ENCODE results near the gene CERKL. TPM values are rescaled to one million over a fixed set of nuclear protein-coding genes. Genes with fewer than 3 reads are reported as not detected.

Gene CERKL
- polyA plus RNA-seq, 3 donors from 2014 or later: 15.5 to 19.6 (median 15.8) TPM

DNA sequence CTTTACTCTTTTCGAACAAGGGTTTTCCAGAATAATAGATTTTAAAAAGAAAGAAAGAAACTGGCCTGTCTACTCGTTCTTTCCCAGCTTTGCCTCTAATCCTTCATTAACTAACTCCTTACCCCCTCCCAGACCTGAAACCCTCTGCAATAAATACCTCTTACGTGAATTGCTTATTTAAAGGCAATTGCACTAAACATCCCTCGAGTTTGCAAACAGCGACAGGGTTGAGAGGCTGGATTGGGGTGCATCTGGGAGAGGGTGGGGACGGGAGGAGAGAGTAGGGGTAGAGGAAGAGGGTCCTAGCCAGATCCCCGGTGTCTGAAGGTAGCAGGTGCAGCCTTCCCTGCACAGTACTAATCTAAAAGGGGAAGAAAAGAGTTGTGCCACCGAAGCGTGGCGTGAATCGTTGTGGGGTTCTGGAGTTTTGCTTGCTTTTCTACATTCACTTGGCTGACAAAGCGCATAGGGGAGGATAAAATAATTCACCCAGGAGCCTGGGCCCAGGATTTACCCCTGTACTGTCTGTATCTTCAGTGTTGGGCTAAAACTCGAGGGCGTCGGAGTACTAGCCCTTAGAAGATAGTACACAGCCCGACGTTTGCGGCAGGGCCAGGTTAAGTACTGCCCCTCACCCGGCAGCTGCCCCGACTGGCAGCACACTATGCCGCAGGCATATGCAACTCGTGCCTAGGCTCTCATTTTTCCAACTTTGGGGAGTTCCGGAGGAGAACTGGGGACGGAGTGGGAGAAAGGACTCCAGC is 25.3 kb upstream of the CERKL start:
- DNase-seq: no peak
- Mint-ChIP-seq H3K9me3 (peaks cover 0 to 11% (median 4%) of the 10 kb centered on the region in 6 donors), H3K27me3 (ENCODE audit: low read depth in 3 of 3) (peaks cover 47 to 72% (median 52%) of the 10 kb centered on the region in 3 donors), H3K4me1 (peaks cover 12 to 17% of the 10 kb centered on the region in 2 donors), H3K27ac (no peak overlapping the region), H3K36me3 (peaks cover 0 to 3% (median 0%) of the 10 kb centered on the region in 3 donors), H3K4me3 (peak overlapping the region in 1 of 5 donors; percentile 34)

DNA sequence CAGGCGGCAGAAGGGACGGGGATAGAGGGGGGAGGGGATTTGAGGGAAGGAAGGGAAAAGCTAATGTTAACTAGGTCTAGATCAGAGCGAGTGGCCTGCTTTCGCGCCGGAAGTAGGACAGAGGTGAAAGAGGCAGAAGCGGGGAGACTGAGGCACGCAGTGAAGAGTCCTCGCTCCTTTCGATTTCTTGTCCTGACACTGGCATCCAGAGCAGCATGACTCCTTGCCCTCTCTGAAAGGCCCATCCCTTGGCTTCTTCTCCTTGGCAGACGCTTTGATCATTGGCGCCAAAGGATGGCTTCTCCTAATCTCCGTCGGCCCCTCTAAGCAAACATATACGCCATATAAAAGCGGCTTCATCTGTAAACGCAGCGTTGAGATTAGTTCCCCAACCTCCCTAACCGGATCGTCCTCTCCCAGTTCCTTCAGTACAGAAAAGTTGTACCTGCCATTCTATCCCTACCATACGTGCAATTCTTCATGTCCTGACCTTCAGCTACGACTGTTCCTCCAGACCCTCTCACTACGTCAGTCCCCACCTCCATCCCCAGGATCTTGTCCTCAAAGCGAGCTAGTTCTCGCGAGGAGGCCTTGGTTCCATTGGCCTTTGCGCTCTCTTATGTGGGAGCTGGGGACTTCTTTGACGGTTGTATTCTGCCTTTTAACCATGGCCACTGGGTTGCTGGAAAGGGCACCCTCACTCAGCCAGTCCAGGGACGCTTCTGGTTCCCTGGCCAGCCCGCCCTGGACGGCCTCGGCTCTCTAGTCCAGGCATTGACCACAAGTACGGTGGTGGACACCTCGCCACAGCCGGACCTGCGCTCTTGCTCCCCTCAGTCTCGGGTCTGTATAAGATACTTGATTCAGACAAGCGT is 24.3 kb upstream of the CERKL start:
- no peak for DNase-seq
- peaks cover 0 to 15% (median 4%) of the 10 kb centered on the region in 6 donors for H3K9me3 Mint-ChIP-seq
- peaks cover 48 to 68% (median 52%) of the 10 kb centered on the region in 3 donors for H3K27me3 Mint-ChIP-seq (ENCODE audit: low read depth in 3 of 3)
- no peak overlapping the region for H3K27ac Mint-ChIP-seq
- H3K36me3 Mint-ChIP-seq: peaks cover 0 to 3% (median 0%) of the 10 kb centered on the region in 3 donors
- H3K4me1 Mint-ChIP-seq: peaks cover 12 to 17% of the 10 kb centered on the region in 2 donors
- peak overlapping the region in 4 of 5 donors; percentile 2 to 46 (median 20) for H3K4me3 Mint-ChIP-seq

DNA sequence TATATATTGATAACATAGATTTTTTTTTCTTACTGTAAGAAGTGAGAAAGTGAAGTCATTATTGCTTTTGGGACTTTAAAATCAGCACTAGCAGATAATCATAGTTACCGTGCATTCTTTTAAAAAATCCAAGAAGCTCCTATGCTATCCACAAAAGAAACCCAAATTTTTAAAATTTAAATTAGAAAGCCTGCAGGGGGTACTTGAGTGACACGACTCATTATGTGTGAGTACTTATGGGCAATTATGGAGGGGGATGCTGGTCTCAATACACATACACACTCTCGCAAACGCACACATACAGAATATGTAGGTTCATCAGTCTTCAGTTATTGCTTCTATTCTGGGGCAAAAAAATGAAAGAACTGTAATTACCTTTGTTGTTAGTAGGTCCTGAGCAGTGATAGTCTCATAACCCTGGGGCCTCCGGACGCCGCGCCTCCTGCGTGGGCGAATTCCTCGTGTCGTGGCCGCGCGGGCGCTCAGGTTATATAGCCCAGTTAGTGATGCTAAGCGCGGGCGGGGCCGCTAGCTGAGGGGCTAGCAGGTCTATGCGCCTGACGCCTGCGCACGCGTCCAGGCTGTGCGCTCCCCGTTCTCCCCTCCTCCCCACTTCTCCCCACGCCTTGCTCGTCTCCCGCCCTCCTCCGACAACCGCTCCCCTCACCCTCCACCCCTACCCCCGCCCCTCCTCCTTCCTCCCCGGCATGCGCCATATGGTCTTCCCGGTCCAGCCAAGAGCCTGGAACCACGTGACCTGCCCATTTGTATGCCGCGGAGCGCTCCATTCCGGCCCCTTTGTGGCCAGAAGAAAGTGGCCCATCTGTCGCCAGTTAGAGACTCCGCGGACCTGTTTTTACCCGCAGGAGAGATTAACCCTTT is 23.4 kb upstream of the CERKL start, which contains the start of gene NEUROD1:
Gene NEUROD1 (minus strand): TSS at position 463 of the 882 bp plus-strand sequence. CDS start 1,657 bp downstream, outside the sequence.
- Mint-ChIP-seq H3K9me3 (peaks cover 0 to 15% (median 4%) of the 10 kb centered on the region in 6 donors), H3K27ac (no peak within 1 kb of the TSS), H3K4me1 (peaks cover 12 to 17% of the 10 kb centered on the region in 2 donors), H3K27me3 (ENCODE audit: low read depth in 3 of 3) (peaks cover 46 to 64% (median 51%) of the 10 kb centered on the region in 3 donors), H3K4me3 (peak within 1 kb of the TSS in 4 of 5 donors; percentile 2 to 46 (median 20)), H3K36me3 (peaks cover 0 to 3% (median 0%) of the 10 kb centered on the region in 3 donors)
- DNase-seq: no peak

DNA sequence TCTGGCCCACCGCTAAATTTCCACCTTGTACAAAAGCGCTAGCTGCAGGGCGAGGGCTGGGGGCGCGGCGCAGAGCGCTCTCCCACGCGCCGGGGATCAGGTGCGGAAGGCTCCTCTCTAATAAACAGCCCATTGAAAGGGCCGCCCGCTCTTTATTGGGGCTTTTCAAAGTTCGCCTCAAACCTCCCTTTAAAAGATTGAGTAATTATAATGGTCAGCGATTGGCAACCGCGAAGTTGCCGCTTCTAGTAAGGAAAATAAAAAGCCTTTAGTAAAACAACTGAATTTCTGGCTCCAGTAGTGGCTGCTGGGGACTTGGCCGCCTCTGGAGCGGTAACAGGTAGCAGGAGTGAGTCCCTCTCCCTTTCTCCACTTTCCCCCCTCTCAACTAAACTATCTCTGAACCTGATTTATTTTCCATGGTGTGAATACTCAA is 22.7 kb upstream of the CERKL start:
- no peak overlapping the region for H3K27ac Mint-ChIP-seq
- peaks cover 0 to 3% (median 0%) of the 10 kb centered on the region in 3 donors for H3K36me3 Mint-ChIP-seq
- DNase-seq: no peak
- peaks cover 0 to 15% (median 3%) of the 10 kb centered on the region in 6 donors for H3K9me3 Mint-ChIP-seq
- peaks cover 12 to 17% of the 10 kb centered on the region in 2 donors for H3K4me1 Mint-ChIP-seq
- H3K4me3 Mint-ChIP-seq: peak overlapping the region in 1 of 5 donors; percentile 11
- H3K27me3 Mint-ChIP-seq (ENCODE audit: low read depth in 3 of 3): peaks cover 40 to 57% (median 51%) of the 10 kb centered on the region in 3 donors

DNA sequence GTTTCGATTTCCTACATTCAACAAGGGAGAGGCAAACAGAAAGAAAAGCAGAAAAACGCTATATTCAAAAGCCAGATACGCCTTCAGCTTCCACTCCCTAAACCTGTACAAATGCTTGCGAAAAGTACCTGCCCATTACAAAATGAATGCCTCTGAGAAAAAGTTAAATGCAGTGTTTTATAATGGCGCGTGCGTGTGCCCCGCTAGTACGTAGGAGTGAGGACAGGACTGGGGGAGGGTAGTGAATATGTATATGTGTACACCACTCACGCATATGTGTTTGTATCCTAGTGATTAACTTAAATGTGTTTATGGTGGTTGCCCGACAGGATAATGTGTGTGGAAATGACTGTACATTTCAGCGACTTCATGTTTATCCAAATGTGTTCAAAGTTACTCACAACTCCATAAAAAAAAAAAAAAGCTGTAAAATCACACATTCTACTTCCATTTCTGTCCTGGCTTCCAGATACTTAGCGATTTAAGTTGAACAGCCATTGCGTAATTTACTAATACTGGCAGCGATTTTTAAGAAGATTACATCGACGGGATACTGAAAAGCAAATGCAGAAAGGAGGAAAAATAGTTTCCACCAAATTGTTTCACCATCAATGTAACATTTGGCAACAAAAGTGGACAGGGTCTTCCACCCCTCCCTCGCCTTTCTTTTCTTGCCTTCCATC is 22.1 kb upstream of the CERKL start:
- H3K27me3 Mint-ChIP-seq (ENCODE audit: low read depth in 3 of 3): peaks cover 39 to 55% (median 50%) of the 10 kb centered on the region in 3 donors
- H3K4me1 Mint-ChIP-seq: peaks cover 12 to 17% of the 10 kb centered on the region in 2 donors
- peak overlapping the region in 1 of 5 donors; percentile 11 for H3K4me3 Mint-ChIP-seq
- H3K36me3 Mint-ChIP-seq: peaks cover 0 to 3% (median 0%) of the 10 kb centered on the region in 3 donors
- H3K9me3 Mint-ChIP-seq: peaks cover 0 to 15% (median 3%) of the 10 kb centered on the region in 6 donors
- no peak for DNase-seq
- H3K27ac Mint-ChIP-seq: no peak overlapping the region

DNA sequence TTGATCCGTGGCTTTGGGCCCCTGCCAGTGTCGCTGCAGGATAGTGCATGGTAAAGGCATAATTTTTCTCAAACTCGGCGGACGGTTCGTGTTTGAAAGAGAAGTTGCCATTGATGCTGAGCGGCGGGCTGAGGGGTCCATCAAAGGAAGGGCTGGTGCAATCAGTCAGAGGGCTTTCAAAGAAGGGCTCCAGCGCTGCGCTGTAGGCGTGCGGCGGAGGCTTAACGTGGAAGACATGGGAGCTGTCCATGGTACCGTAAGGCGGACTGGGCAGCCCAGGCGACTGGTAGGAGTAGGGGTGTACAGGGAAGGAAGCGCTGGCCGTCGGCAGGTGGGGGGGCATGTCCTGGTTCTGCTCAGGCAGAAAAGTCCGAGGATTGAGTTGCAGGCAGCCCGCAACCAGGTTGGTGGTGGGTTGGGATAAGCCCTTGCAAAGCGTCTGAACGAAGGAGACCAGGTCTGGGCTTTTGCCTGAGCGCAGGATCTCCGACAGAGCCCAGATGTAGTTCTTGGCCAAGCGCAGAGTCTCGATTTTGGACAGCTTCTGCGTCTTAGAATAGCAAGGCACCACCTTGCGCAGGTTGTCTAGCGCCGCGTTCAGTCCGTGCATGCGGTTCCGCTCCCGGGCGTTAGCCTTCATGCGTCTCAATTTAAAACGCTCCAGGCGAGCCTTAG is 21.1 kb upstream of the CERKL start:
- peak overlapping the region in 1 of 5 donors; percentile 9 for H3K4me3 Mint-ChIP-seq
- peaks cover 0 to 15% (median 3%) of the 10 kb centered on the region in 6 donors for H3K9me3 Mint-ChIP-seq
- peak; percentile 38 to 44 (median 43) for DNase-seq
- H3K27ac Mint-ChIP-seq: no peak overlapping the region
- peaks cover 36 to 56% (median 46%) of the 10 kb centered on the region in 3 donors for H3K27me3 Mint-ChIP-seq (ENCODE audit: low read depth in 3 of 3)
- peaks cover 0 to 3% (median 0%) of the 10 kb centered on the region in 3 donors for H3K36me3 Mint-ChIP-seq
- peaks cover 10 to 17% of the 10 kb centered on the region in 2 donors for H3K4me1 Mint-ChIP-seq

DNA sequence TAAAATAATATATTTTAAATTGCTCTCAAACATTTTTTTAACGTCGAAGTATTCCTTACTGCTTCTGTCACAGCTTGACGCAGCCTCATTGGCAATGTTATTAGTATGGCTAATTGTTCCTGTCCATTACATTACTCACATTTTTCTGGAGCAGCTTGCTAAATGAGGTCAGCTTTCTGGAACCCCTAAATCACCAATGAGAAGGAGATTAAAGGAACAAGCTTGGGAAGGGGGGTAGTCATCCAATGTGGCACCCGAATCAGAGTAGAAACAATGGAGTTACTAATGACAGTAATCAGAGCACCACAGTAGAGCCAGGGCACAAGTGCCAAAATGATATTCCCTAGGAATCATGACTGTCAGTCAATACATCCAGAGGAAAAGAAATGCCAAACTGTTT is 18.3 kb upstream of the CERKL start:
- peaks cover 2 to 5% of the 10 kb centered on the region in 2 donors for H3K4me1 Mint-ChIP-seq
- H3K27ac Mint-ChIP-seq: no peak overlapping the region
- H3K27me3 Mint-ChIP-seq (ENCODE audit: low read depth in 3 of 3): peaks cover 21 to 38% (median 25%) of the 10 kb centered on the region in 3 donors
- peaks cover 0 to 3% (median 0%) of the 10 kb centered on the region in 3 donors for H3K36me3 Mint-ChIP-seq
- no peak for DNase-seq
- H3K9me3 Mint-ChIP-seq: peaks cover 0 to 10% (median 3%) of the 10 kb centered on the region in 6 donors
- H3K4me3 Mint-ChIP-seq: no peak overlapping the region

DNA sequence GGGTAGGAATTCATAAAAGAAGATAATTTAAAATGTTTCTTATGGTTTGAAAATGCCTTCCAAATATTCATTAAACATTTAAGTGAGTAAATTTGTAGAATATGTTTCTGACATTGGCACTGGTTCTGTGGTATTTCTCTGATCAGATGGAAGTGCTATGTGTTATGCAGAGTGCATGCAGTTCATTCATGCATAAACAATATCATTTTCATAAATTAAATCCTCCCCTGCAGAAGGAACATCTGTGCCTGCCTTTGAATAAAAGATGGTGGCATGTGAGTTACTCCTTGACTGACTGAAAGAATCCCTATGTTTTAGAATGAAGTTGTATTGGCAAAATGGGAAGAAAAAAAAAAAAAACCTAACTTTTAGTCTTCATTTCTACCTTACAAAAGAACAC is 17.6 kb upstream of the CERKL start:
- Mint-ChIP-seq H3K36me3 (peaks cover 0 to 3% (median 0%) of the 10 kb centered on the region in 3 donors), H3K27me3 (ENCODE audit: low read depth in 3 of 3) (peaks cover 17 to 34% (median 21%) of the 10 kb centered on the region in 3 donors), H3K4me3 (no peak overlapping the region), H3K27ac (no peak overlapping the region), H3K9me3 (peaks cover 0 to 10% (median 3%) of the 10 kb centered on the region in 6 donors), H3K4me1 (peaks cover 2 to 5% of the 10 kb centered on the region in 2 donors)
- DNase-seq: no peak

DNA sequence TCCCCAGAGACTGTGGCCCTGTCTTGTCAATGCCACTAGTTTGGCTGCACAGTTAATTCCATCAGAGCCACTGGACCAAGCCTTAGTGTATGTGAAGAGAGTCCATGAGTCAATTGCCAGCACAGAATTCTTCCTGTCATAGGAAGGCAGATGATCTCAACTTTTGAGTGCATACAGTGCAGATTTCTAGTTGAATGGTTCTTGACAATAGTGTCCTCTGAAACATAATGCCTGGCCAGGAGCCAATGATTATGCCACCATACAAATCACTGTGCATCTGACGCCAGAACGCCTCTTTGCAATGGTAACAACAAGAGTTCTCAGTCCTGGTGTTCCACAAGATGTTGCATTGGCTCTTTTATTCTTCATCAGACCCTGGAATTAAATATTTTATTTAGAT is 16.3 kb upstream of the CERKL start:
- H3K27me3 Mint-ChIP-seq (ENCODE audit: low read depth in 3 of 3): peaks cover 11 to 24% (median 12%) of the 10 kb centered on the region in 3 donors
- no peak overlapping the region for H3K4me3 Mint-ChIP-seq
- H3K36me3 Mint-ChIP-seq: no peaks in the 10 kb centered on the region
- H3K4me1 Mint-ChIP-seq: peaks cover 2 to 5% of the 10 kb centered on the region in 2 donors
- no peak overlapping the region for H3K27ac Mint-ChIP-seq
- H3K9me3 Mint-ChIP-seq: peaks cover 0 to 10% (median 0%) of the 10 kb centered on the region in 6 donors
- DNase-seq: no peak

DNA sequence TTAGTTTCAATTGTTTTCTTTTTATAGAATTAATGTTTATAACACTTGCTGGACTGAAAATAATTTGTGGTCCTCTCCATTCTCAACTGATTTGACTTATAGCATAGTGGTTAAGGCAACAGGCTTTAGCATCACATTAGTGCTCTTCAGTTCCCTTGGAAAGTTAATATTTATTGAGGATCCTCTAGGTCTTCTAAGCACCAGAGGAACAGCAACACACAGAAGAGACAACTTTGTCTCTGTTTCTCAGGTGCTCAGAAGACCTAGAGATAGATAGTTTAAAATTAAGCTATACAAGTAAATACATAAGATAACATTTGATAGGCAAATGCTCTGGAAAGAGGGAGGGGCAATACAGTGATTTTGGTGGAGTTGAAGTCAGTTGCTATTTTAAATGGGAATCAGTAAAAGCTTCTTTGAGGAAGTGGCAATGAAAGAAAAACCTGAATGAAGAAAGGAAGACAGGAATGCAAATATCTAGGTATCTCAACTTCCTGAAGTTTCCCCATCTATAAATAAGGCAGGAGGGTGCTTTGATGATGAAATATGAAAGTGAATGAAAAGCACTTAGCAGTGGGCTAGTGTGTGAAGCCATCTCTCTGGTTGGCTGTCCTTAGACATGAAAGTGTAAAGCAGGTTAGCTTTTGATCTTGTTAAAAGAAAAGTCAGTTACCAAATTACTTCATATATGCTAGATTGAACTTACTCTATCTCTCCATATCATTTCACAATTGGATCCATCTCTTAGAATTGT is 15.5 kb upstream of the CERKL start:
- no peak for DNase-seq
- H3K9me3 Mint-ChIP-seq: peaks cover 0 to 5% (median 0%) of the 10 kb centered on the region in 6 donors
- H3K4me1 Mint-ChIP-seq: no peaks in the 10 kb centered on the region
- H3K4me3 Mint-ChIP-seq: no peak overlapping the region
- no peaks in the 10 kb centered on the region for H3K36me3 Mint-ChIP-seq
- no peak overlapping the region for H3K27ac Mint-ChIP-seq
- peaks cover 5 to 19% (median 6%) of the 10 kb centered on the region in 3 donors for H3K27me3 Mint-ChIP-seq (ENCODE audit: low read depth in 3 of 3)

DNA sequence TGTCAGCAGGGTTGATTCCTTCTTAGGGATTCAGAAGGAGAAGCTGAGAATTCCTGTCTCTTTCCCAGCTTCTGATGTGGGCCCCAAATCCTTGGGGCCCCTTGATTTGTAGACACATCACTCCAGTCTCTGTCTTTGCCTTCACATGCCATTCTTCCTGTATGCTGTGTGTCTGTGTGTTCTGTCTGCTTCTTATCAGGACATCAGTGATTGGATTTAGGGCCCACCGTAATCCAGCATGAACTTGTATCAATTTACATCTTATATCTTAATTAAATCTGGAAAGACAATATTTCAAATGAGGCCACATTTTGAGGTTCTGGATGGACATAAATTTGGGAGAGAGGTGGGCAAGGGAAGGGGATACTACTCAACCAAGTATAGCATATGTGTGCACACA is 13.7 kb upstream of the CERKL start:
- no peaks in the 10 kb centered on the region for H3K4me1 Mint-ChIP-seq
- DNase-seq: no peak
- no peak overlapping the region for H3K27ac Mint-ChIP-seq
- no peaks in the 10 kb centered on the region for H3K36me3 Mint-ChIP-seq
- peaks cover 5 to 21% (median 5%) of the 10 kb centered on the region in 3 donors for H3K27me3 Mint-ChIP-seq (ENCODE audit: low read depth in 3 of 3)
- H3K9me3 Mint-ChIP-seq: peaks cover 0 to 5% (median 0%) of the 10 kb centered on the region in 6 donors
- H3K4me3 Mint-ChIP-seq: no peak overlapping the region

Measured in immature natural killer cell (primary cell).